Activated CD8-positive, alpha-beta memory T cell treated with anti-CD3 and anti-CD28 coated beads, Interleukin-2, amount 50 U/mL, for 4 hours (primary cell): ENCODE measurements around the gene COL5A1.

Source experiments
- DNase-seq: peaks from one replicate; pipeline ENCODE4 v3.0.0-alpha.2; 2020

Gene COL5A1

GRCh38 chr9:134796882-134797281, 155.3 kb downstream of the COL5A1 start:
- no peak for DNase-seq

GRCh38 chr9:134800791-134801339, 159.3 kb downstream of the COL5A1 start:
- no peak for DNase-seq

GRCh38 chr9:134802216-134802795, 160.7 kb downstream of the COL5A1 start:
- DNase-seq, result no peak

- DNase-seq, result no peak
These were observed 163.3 kb downstream of the COL5A1 start for GRCh38 chr9:134804871-134805270.

GRCh38 chr9:134807716-134808446, 166.3 kb downstream of the COL5A1 start:
- DNase-seq, result no peak

GRCh38 chr9:134808447-134808792, 166.8 kb downstream of the COL5A1 start:
- no peak for DNase-seq

GRCh38 chr9:134809292-134809691, 167.7 kb downstream of the COL5A1 start:
- no peak for DNase-seq

- no peak for DNase-seq
These were observed 168.2 kb downstream of the COL5A1 start for GRCh38 chr9:134809826-134810225.

GRCh38 chr9:134811079-134811672, 169.6 kb downstream of the COL5A1 start:
- no peak for DNase-seq

- no peak for DNase-seq
These were observed 170.2 kb downstream of the COL5A1 start for GRCh38 chr9:134811673-134812342.

- DNase-seq, result no peak
These were observed 170.7 kb downstream of the COL5A1 start for GRCh38 chr9:134812343-134812673.

- no peak for DNase-seq
These were observed 172.2 kb downstream of the COL5A1 start for GRCh38 chr9:134813841-134814240.

GRCh38 chr9:134814598-134815215, 173.1 kb downstream of the COL5A1 start:
- no peak for DNase-seq

GRCh38 chr9:134815435-134816214, 174.0 kb downstream of the COL5A1 start:
- DNase-seq, result no peak

GRCh38 chr9:134816264-134816663, 174.7 kb downstream of the COL5A1 start:
- DNase-seq, result no peak

GRCh38 chr9:134818000-134818568, 176.5 kb downstream of the COL5A1 start:
- DNase-seq, result no peak

GRCh38 chr9:134818591-134818990, 177.0 kb downstream of the COL5A1 start:
- DNase-seq, result no peak

- no peak for DNase-seq
These were observed 179.3 kb downstream of the COL5A1 start for GRCh38 chr9:134820901-134821300.

GRCh38 chr9:134822541-134822940, 180.9 kb downstream of the COL5A1 start:
- DNase-seq, result no peak

GRCh38 chr9:134823623-134824022, 182.0 kb downstream of the COL5A1 start:
- no peak for DNase-seq

- no peak for DNase-seq
These were observed 183.0 kb downstream of the COL5A1 start for GRCh38 chr9:134824583-134824982.

GRCh38 chr9:134825025-134825424, 183.4 kb downstream of the COL5A1 start:
- DNase-seq, result no peak
